Liver (tissue), 9 donors: ENCODE measurements around the gene DCAF11. TPM values are rescaled to one million over a fixed set of nuclear protein-coding genes. Genes with fewer than 3 reads are reported as not detected.

Experiments used
- DNase-seq: peaks from one replicate; pipeline ENCODE4 v3.0.0-alpha.2; 2017; ENCODE audit warnings: low spot score
- H3K27ac ChIP-seq, 2 donors: one replicate each; pipeline ENCODE4 v1.7.0; 2013; ENCODE audit warnings: inconsistent platforms in 2 of 2, low read length in 2 of 2, control low read depth in 1 of 2, low read depth in 1 of 2, mild to moderate bottlenecking in 1 of 2
- H3K27me3 ChIP-seq, 4 donors: one replicate each; pipeline versions ENCODE4 v1.6.1 to v1.7.0; 2013; ENCODE audit warnings: low read length in 3 of 4, inconsistent platforms in 1 of 4, mild to moderate bottlenecking in 1 of 4, moderate library complexity in 1 of 4; ENCODE audit not compliant: control insufficient read depth in 4 of 4, insufficient read depth in 4 of 4
- H3K36me3 ChIP-seq, 4 donors: one replicate each; pipeline versions ENCODE4 v1.6.1 to v1.7.0; 2013; ENCODE audit warnings: low read length in 3 of 4, mild to moderate bottlenecking in 3 of 4, low read depth in 1 of 4, moderate library complexity in 1 of 4; ENCODE audit not compliant: control insufficient read depth in 4 of 4, insufficient read depth in 3 of 4
- H3K4me1 ChIP-seq, 4 donors: one replicate each; pipeline versions ENCODE4 v1.6.1 to v1.7.0; 2013; ENCODE audit warnings: low read length in 3 of 4, mild to moderate bottlenecking in 3 of 4, moderate library complexity in 1 of 4; ENCODE audit not compliant: control insufficient read depth in 4 of 4, insufficient read depth in 4 of 4
- H3K4me3 ChIP-seq, 3 donors: one replicate each; pipeline versions ENCODE4 v1.6.1 to v1.7.0; 2013; ENCODE audit warnings: low read length in 3 of 3, control low read depth in 1 of 3, low read depth in 1 of 3, mild to moderate bottlenecking in 1 of 3
- H3K9ac ChIP-seq, 2 donors: one replicate each; pipeline ENCODE4 v1.7.0; 2013; ENCODE audit warnings: low read length in 2 of 2, mild to moderate bottlenecking in 2 of 2, moderate library complexity in 2 of 2, control low read depth in 1 of 2, low read depth in 1 of 2
- H3K9me3 ChIP-seq, 4 donors: one replicate each; pipeline versions ENCODE4 v1.6.1 to v1.7.0; 2013; ENCODE audit warnings: low read length in 3 of 4; ENCODE audit not compliant: control insufficient read depth in 4 of 4
- EGR1 ChIP-seq, 2 donors: IDR thresholded peaks; 2 replicates each; pipeline ENCODE4 v1.6.1; 2016 to 2018; ENCODE audit warnings: antibody characterized with exemption in 2 of 2, low read depth in 2 of 2
- FOXA1 ChIP-seq: IDR thresholded peaks from 2 replicates; pipeline ENCODE4 v1.6.1; 2016; ENCODE audit warnings: antibody characterized with exemption
- FOXA2 ChIP-seq: IDR thresholded peaks from 2 replicates; pipeline ENCODE4 v1.6.1; 2016; ENCODE audit warnings: antibody characterized with exemption
- GABPA ChIP-seq, 2 donors: IDR thresholded peaks in 1 of 2; conservative IDR thresholded peaks in 1 of 2; 2 replicates each; pipeline ENCODE4 v1.6.1; 2016; ENCODE audit warnings: antibody characterized with exemption in 2 of 2, mild to moderate bottlenecking in 1 of 2, moderate library complexity in 1 of 2
- HNF4A ChIP-seq, 2 donors: conservative IDR thresholded peaks; 2 replicates each; pipeline ENCODE4 v1.6.1; 2016; ENCODE audit warnings: antibody characterized with exemption in 2 of 2, mild to moderate bottlenecking in 2 of 2
- HNF4G ChIP-seq: IDR thresholded peaks from 2 replicates; pipeline ENCODE4 v1.6.1; 2016; ENCODE audit warnings: antibody characterized with exemption
- JUND ChIP-seq, 2 donors: IDR thresholded peaks; 2 replicates each; pipeline ENCODE4 v1.6.1; 2016; ENCODE audit warnings: antibody characterized with exemption in 2 of 2
- NR2F2 ChIP-seq: IDR thresholded peaks from 2 replicates; pipeline ENCODE4 v1.6.1; 2016; ENCODE audit warnings: antibody characterized with exemption
- RAD21 ChIP-seq, 2 donors: IDR thresholded peaks; 2 replicates each; pipeline ENCODE4 v1.6.1; 2016; ENCODE audit warnings: antibody characterized with exemption in 2 of 2, mild to moderate bottlenecking in 2 of 2
- RXRA ChIP-seq, 2 donors: IDR thresholded peaks; 2 replicates each; pipeline ENCODE4 v1.6.1; 2017 to 2018; ENCODE audit warnings: antibody characterized with exemption in 2 of 2, mild to moderate bottlenecking in 1 of 2
- SP1 ChIP-seq: IDR thresholded peaks from 2 replicates; pipeline ENCODE4 v1.6.1; 2018; ENCODE audit warnings: antibody characterized with exemption, mild to moderate bottlenecking
- TAF1 ChIP-seq: conservative IDR thresholded peaks from 2 replicates; pipeline ENCODE4 v1.6.1; 2016; ENCODE audit warnings: antibody characterized with exemption, mild to moderate bottlenecking
- YY1 ChIP-seq: IDR thresholded peaks from 2 replicates; pipeline ENCODE4 v1.6.1; 2016; ENCODE audit warnings: antibody characterized with exemption, mild to moderate bottlenecking
- WGBS: extraction: QIAGEN DNeasy Blood & Tissue Kit; methylation state at CpG from one replicate; pipeline ENCODE4 v1.1.7; 2013; 5-methylcytosine and 5-hydroxymethylcytosine counted together
- polyA plus RNA-seq, 2 donors: library from polyadenylated mRNA; stranded (reverse) in 1 of 2; unstranded in 1 of 2; fragments of 200-250 nt in 1 of 2; fragments of >200 nt in 1 of 2; fragmentation: Nextera tagmentation in 1 of 2; extraction: Ambion mirVana in 1 of 2; gene quantifications; one replicate each; pipeline versions ENCODE4 v1.2.1 to v1.2.3, GENCODE V29; 2013 to 2015
- total RNA-seq, 2 donors: library from RNA; depleted of rRNA; stranded (reverse); fragments of >200 nt; gene quantifications; one replicate each; pipeline ENCODE4 v1.2.3, GENCODE V29; 2014
- TF ChIP-seq, protein P1 (sequence below): IDR thresholded peaks from 2 replicates; pipeline ENCODE4 v1.6.1; 2016; ENCODE audit warnings: antibody characterized with exemption
- TF ChIP-seq, protein P2 (sequence below): IDR thresholded peaks from 2 replicates; pipeline ENCODE4 v1.6.1; 2016; ENCODE audit warnings: antibody characterized with exemption
- TF ChIP-seq, protein P3 (sequence below): IDR thresholded peaks from 2 replicates; pipeline ENCODE4 v1.6.1; 2016; ENCODE audit warnings: antibody characterized with exemption
- TF ChIP-seq, protein P4 (sequence below): IDR thresholded peaks from 2 replicates; pipeline ENCODE4 v1.6.1; 2016; ENCODE audit warnings: antibody characterized with exemption, mild to moderate bottlenecking
- TF ChIP-seq, protein P5 (sequence below): fragments of 150-350 bp; IDR thresholded peaks from 2 replicates; pipeline ENCODE4 v1.5.1; 2017; ENCODE audit warnings: improper control_type of control experiment, low read depth, low read length; ENCODE audit not compliant: missing input control
- donor health status: healthy.
- donor health status: healthy.
- donor health status: healthy.
- donor health status: healthy.
- donor health status: healthy.

DCAF11 gene
- total and polyA plus RNA-seq, 4 donors = 30.1 to 312 (median 167) TPM

DNA sequence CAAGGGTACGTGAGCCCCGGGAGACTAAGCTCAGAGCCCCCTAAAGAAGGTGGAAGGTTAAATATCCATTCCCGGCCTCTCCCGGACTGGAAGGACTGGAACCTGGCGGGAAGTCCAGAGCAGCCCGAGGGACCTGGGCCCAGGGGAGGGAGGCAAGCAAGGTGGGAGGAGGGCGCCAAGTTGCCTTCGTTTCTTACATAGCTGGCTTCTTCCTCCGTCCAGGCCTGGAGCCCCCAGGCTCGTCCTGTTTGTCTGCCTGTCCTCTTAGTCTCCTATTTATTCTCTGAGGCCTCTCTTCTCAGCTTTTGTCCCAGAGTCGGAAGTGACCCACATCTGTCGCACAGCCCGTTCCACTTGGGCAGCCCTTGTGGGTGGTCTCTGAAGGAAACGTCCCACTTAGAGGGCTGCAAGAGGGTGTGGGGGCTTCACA lies 19.7 kb upstream of the DCAF11 start:
- no peak for TF ChIP-seq NR2F2
- no peak for TF ChIP-seq RAD21 (IDR thresholded peaks at IDR 0.05)
- TF ChIP-seq, protein P1, sequence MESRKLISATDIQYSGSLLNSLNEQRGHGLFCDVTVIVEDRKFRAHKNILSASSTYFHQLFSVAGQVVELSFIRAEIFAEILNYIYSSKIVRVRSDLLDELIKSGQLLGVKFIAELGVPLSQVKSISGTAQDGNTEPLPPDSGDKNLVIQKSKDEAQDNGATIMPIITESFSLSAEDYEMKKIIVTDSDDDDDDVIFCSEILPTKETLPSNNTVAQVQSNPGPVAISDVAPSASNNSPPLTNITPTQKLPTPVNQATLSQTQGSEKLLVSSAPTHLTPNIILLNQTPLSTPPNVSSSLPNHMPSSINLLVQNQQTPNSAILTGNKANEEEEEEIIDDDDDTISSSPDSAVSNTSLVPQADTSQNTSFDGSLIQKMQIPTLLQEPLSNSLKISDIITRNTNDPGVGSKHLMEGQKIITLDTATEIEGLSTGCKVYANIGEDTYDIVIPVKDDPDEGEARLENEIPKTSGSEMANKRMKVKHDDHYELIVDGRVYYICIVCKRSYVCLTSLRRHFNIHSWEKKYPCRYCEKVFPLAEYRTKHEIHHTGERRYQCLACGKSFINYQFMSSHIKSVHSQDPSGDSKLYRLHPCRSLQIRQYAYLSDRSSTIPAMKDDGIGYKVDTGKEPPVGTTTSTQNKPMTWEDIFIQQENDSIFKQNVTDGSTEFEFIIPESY = no peak
- TF ChIP-seq HNF4A (conservative IDR thresholded peaks at IDR 0.05) = no peak
- no peak for TF ChIP-seq RXRA (IDR thresholded peaks at IDR 0.05)
- TF ChIP-seq, protein P2, sequence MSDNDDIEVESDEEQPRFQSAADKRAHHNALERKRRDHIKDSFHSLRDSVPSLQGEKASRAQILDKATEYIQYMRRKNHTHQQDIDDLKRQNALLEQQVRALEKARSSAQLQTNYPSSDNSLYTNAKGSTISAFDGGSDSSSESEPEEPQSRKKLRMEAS = no peak
- no peak for TF ChIP-seq FOXA2
- no peak for TF ChIP-seq JUND (IDR thresholded peaks at IDR 0.05)
- no peak for TF ChIP-seq TAF1
- no peak for TF ChIP-seq GABPA (IDR thresholded peaks at IDR 0.05 in 1 of 2, conservative IDR thresholded peaks at IDR 0.05 in 1 of 2)
- TF ChIP-seq, protein P3, sequence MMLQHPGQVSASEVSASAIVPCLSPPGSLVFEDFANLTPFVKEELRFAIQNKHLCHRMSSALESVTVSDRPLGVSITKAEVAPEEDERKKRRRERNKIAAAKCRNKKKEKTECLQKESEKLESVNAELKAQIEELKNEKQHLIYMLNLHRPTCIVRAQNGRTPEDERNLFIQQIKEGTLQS = no peak
- TF ChIP-seq SP1 = no peak
- H3K36me3 ChIP-seq = peaks cover 5 to 16% (median 10%) of the 10 kb centered on the region in 4 donors
- peak overlapping the region; percentile 68 to 82 (median 71) for H3K4me3 ChIP-seq
- H3K27ac ChIP-seq = peak overlapping the region; percentile 93 to 96
- no peaks in the 10 kb centered on the region for H3K27me3 ChIP-seq
- peak; percentile 47 for DNase-seq
- peaks cover 15 to 70% (median 55%) of the 10 kb centered on the region in 4 donors for H3K4me1 ChIP-seq
- H3K9ac ChIP-seq = peak overlapping the region; percentile 93 to 98
- no peaks in the 10 kb centered on the region for H3K9me3 ChIP-seq
- 2% methylated on average over 14 of the region's 14 CpGs for WGBS

DNA sequence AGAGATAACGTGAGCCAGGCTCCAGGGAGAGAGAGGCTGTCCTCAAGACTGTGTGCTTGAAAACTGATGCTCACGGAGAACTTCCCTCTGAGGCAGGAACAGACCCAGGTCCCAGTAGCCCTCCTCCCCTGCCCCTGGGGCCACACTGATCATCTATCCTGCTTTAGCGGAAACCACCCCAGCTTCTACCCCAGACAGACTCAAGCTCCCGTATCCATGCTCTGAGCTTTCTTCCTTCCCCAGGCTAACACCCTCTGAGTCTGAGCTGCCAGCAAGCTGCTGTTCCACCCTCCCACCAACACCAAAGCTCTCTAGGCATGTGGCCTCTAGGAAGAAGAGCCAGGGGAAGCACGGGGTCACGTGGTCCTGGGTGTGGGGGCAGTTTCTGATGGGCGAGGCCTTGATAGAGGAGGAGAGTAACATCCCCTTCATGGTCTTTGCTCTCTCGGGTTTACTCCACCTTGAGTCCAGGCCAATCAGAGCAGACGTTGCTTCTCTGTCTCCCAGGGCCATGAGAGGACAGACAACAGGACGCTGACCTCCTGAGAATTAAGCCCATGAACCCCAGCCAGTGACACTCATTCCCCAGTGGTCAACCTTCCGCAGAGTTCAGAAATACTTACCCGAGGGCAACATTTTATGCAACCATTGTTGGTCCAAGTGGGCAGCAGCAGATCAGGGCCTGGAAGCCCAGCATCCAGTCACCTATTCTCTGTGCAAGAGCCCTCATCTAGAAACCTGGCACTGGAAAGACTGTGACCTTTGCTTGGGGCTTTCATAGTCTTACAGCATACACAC lies 19.1 kb upstream of the DCAF11 start:
- Histone ChIP-seq H3K36me3 (peaks cover 10 to 20% (median 14%) of the 10 kb centered on the region in 4 donors), H3K9me3 (no peaks in the 10 kb centered on the region), H3K27me3 (no peaks in the 10 kb centered on the region), H3K4me1 (peaks cover 15 to 73% (median 57%) of the 10 kb centered on the region in 4 donors), H3K4me3 (peak overlapping the region; percentile 68 to 82 (median 71)), H3K27ac (peak overlapping the region; percentile 93 to 96), H3K9ac (peak overlapping the region; percentile 93 to 98)
- peak; percentile 86 for DNase-seq
- TF ChIP-seq HNF4G (peak; percentile 89), YY1 (peak; percentile 92), SP1 (peak; percentile 99), EGR1 (IDR thresholded peaks at IDR 0.05; ENCODE audit: low read depth in 2 of 2) (peak; percentile 55 to 65), NR2F2 (peak; percentile 83), HNF4A (conservative IDR thresholded peaks at IDR 0.05) (peak; percentile 97 to 98), FOXA1 (peak; percentile 65), FOXA2 (peak; percentile 54), RXRA (IDR thresholded peaks at IDR 0.05) (peak; percentile 100), RAD21 (IDR thresholded peaks at IDR 0.05) (peak; percentile 48 to 63), TAF1 (peak; percentile 98), JUND (IDR thresholded peaks at IDR 0.05) (peak; percentile 40 to 71), GABPA (IDR thresholded peaks at IDR 0.05 in 1 of 2, conservative IDR thresholded peaks at IDR 0.05 in 1 of 2) (peak in 1 of 2 donors; percentile 68)
- TF ChIP-seq, protein P1 = peak; percentile 94
- TF ChIP-seq, protein P4, sequence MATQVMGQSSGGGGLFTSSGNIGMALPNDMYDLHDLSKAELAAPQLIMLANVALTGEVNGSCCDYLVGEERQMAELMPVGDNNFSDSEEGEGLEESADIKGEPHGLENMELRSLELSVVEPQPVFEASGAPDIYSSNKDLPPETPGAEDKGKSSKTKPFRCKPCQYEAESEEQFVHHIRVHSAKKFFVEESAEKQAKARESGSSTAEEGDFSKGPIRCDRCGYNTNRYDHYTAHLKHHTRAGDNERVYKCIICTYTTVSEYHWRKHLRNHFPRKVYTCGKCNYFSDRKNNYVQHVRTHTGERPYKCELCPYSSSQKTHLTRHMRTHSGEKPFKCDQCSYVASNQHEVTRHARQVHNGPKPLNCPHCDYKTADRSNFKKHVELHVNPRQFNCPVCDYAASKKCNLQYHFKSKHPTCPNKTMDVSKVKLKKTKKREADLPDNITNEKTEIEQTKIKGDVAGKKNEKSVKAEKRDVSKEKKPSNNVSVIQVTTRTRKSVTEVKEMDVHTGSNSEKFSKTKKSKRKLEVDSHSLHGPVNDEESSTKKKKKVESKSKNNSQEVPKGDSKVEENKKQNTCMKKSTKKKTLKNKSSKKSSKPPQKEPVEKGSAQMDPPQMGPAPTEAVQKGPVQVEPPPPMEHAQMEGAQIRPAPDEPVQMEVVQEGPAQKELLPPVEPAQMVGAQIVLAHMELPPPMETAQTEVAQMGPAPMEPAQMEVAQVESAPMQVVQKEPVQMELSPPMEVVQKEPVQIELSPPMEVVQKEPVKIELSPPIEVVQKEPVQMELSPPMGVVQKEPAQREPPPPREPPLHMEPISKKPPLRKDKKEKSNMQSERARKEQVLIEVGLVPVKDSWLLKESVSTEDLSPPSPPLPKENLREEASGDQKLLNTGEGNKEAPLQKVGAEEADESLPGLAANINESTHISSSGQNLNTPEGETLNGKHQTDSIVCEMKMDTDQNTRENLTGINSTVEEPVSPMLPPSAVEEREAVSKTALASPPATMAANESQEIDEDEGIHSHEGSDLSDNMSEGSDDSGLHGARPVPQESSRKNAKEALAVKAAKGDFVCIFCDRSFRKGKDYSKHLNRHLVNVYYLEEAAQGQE = peak; percentile 84
- TF ChIP-seq, protein P3 = peak; percentile 76
- TF ChIP-seq, protein P2 = peak; percentile 98
- TF ChIP-seq, protein P5, sequence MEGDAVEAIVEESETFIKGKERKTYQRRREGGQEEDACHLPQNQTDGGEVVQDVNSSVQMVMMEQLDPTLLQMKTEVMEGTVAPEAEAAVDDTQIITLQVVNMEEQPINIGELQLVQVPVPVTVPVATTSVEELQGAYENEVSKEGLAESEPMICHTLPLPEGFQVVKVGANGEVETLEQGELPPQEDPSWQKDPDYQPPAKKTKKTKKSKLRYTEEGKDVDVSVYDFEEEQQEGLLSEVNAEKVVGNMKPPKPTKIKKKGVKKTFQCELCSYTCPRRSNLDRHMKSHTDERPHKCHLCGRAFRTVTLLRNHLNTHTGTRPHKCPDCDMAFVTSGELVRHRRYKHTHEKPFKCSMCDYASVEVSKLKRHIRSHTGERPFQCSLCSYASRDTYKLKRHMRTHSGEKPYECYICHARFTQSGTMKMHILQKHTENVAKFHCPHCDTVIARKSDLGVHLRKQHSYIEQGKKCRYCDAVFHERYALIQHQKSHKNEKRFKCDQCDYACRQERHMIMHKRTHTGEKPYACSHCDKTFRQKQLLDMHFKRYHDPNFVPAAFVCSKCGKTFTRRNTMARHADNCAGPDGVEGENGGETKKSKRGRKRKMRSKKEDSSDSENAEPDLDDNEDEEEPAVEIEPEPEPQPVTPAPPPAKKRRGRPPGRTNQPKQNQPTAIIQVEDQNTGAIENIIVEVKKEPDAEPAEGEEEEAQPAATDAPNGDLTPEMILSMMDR = no peak
- 11% methylated on average over 12 of the region's 12 CpGs for WGBS
